Measurements from ENCODE around the gene CPVL.

GRCh38 chr7:29138588-29138987 lies 7.7 kb downstream of the CPVL start:
- TF ChIP-seq CTCF (conservative IDR thresholded peaks at IDR 0.05; ENCODE audit: low read length) (no peak), EZH2phosphoT487 (IDR thresholded peaks at IDR 0.05; ENCODE audit: borderline replicate concordance, low read depth, low read length) (no peak)
